ENCODE data around the gene GMFB. TPM values are rescaled to one million over a fixed set of nuclear protein-coding genes. Genes with fewer than 3 reads are reported as not detected.

Gene GMFB
- total and polyA plus RNA-seq, 2 experiments from 2014 or later = 76.8 to 110 TPM

DNA sequence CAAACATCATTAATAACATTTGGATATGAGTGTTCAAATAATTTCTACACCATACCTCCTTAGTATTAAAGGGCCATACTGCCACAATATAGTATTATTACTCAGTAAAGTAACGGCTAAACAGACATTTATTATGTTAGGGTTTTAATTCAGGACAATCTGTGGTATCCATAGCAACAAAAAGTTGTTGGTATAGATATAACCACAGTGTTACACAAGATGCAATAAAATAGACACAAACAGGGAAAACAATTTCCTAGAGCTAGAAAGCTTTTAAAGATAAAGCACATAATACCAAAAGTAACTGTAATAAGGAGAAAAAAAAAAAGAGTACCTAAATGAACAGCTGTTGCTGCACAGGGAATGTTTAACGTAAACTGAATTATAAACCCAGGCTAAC lies 63.7 kb downstream of the GMFB start:
- Histone ChIP-seq H3K79me2 (ENCODE audit: insufficient read depth) (peaks cover 51% of the 10 kb centered on the region), H3K27ac (no peak overlapping the region), H3K36me3 (ENCODE audit: low read depth) (peaks cover 51% of the 10 kb centered on the region), H3F3A (ENCODE audit: insufficient read depth) (peaks cover 11% of the 10 kb centered on the region; the same call in 1 of the 2 replicates), H3K9ac (no peak overlapping the region), H3K9me2 (ENCODE audit: insufficient read depth) (no peaks in the 10 kb centered on the region), H3K9me3 (ENCODE audit: low read depth) (no peaks in the 10 kb centered on the region), H3K4me1 (ENCODE audit: insufficient read depth) (no peaks in the 10 kb centered on the region; the same call in 1 of the 2 replicates), H4K20me1 (ENCODE audit: insufficient read depth) (no peaks in the 10 kb centered on the region), H2AFZ (no peak overlapping the region), H3K4me2 (ENCODE audit: unreplicated experiment) (no peak overlapping the region), H3K4me3 (no peak overlapping the region), H3K27me3 (replicated peaks; ENCODE audit: insufficient read depth) (no peaks in the 10 kb centered on the region)
- DNase-seq = no peak
- 72 to 81% methylated on average over 2 of the region's 2 CpGs for WGBS, 2 experiments (ENCODE audit: low coverage in 1 of 2, low lambda C conversion rate in 2 of 2, missing lambda C conversion rate in 2 of 2)
- in situ Hi-C loops (cut with MboI) = no loop called here
- no peak for TF ChIP-seq EZH2phosphoT487 (IDR thresholded peaks at IDR 0.05; ENCODE audit: insufficient read depth, low read depth)

Other genes starting within 250 kb of the GMFB start
- gene CDKN3, start 92.0 kb downstream of the GMFB start, total RNA-seq (2014; rRNA removed; shearing (Covaris generic)) = 20.1 and 44.5 TPM in 2 replicates
- gene CDKN3, start 92.0 kb downstream of the GMFB start, polyA plus RNA-seq (2016; fragmentation: Nextera tagmentation; extraction: Ambion mirVana) = 39.3 and 41.8 TPM in 2 replicates
- gene CNIH1, start 47.6 kb downstream of the GMFB start, total RNA-seq (2014; rRNA removed; shearing (Covaris generic)) = 208 and 315 TPM in 2 replicates
- 259 and 275 TPM in 2 replicates for gene CNIH1, start 47.6 kb downstream of the GMFB start, polyA plus RNA-seq (2016; fragmentation: Nextera tagmentation; extraction: Ambion mirVana)
- 15.0 and 15.4 TPM in 2 replicates for gene CGRRF1, start 20.9 kb upstream of the GMFB start, total RNA-seq (2014; rRNA removed; shearing (Covaris generic))
- 26.6 and 27.1 TPM in 2 replicates for gene CGRRF1, start 20.9 kb upstream of the GMFB start, polyA plus RNA-seq (2016; fragmentation: Nextera tagmentation; extraction: Ambion mirVana)
- 33.0 and 34.4 TPM in 2 replicates for gene SAMD4A, start 78.1 kb upstream of the GMFB start, total RNA-seq (2014; rRNA removed; shearing (Covaris generic))
- gene SAMD4A, start 78.1 kb upstream of the GMFB start, polyA plus RNA-seq (2016; fragmentation: Nextera tagmentation; extraction: Ambion mirVana) = 6.5 and 7.2 TPM in 2 replicates